SK-N-MC (cell line): ENCODE measurements around the gene KLHDC9.
"Not testable (repeated sequence)": the region's sequence is repeated elsewhere in the genome, so short reads cannot be mapped to it uniquely, and the experiment has no call there.

Source experiments
- DNase-seq: peaks from one replicate; pipeline ENCODE4 v3.0.0-alpha.2; 2011; ENCODE audit warnings: low read depth, low spot score
- H3K27ac ChIP-seq: fragments of 200-600 bp; sonication (generic); 2 replicates; pipeline ENCODE4 v1.5.1; 2016; ENCODE audit warnings: mixed run types
- H3K36me3 ChIP-seq: fragments of 200-600 bp; sonication (generic); 2 replicates; pipeline ENCODE4 v1.6.1; 2017; ENCODE audit warnings: antibody characterized with exemption, low read length, mixed read lengths; ENCODE audit not compliant: insufficient read depth
- H3K4me3 ChIP-seq: fragments of 200-600 bp; sonication (generic); 2 replicates; pipeline ENCODE4 v1.5.1; 2016
- H3K9ac ChIP-seq: fragments of 200-600 bp; sonication (generic); 2 replicates; pipeline ENCODE4 v1.8.0; 2017; ENCODE audit warnings: mixed run types, mixed read lengths; ENCODE audit not compliant: insufficient read length
- H3K9me3 ChIP-seq: fragments of 200-600 bp; sonication (generic); 2 replicates; pipeline ENCODE4 v1.6.1; 2017; ENCODE audit warnings: low read depth, mild to moderate bottlenecking, antibody characterized with exemption, low read length, moderate library complexity, mixed read lengths
- EZH2 ChIP-seq: fragments of 200-600 bp; sonication (generic); IDR thresholded peaks from one replicate; pipeline ENCODE4 v1.6.1; 2017; ENCODE audit warnings: antibody characterized with exemption
- FOXP2 ChIP-seq: optimal IDR thresholded peaks from 2 replicates; pipeline ENCODE3; 2011; ENCODE audit warnings: mild to moderate bottlenecking, moderate library complexity; ENCODE audit not compliant: insufficient read depth; ENCODE audit errors: extremely low read length, control extremely low read depth
- POLR2AphosphoS5 ChIP-seq: IDR thresholded peaks from 2 replicates; pipeline ENCODE4 v1.6.1; 2012; ENCODE audit warnings: mild to moderate bottlenecking, low read depth, low read length, borderline replicate concordance

KLHDC9 gene

DNA sequence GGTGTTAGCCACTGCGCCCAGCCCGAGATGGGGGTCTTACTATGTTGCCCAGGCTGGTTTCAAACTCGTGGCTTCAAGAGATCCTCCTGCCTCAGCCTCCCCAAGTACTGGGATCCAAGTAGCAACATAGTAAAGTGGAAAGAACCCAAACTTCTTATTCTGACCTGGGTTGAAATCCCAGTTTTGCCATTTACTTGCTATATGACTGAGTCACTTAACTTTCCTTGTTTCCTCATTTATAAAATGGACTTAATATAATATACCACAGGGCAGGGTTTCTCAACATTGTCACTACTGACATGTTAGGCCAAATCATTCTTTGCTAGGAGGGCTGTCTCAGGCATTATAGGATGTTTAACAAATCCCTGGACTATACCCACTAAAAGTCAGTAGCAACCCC lies 13.0 kb downstream of the KLHDC9 start:
- H3K4me3 ChIP-seq: no peak overlapping the region
- H3K9me3 ChIP-seq: no peaks in the 10 kb centered on the region
- no peak for TF ChIP-seq POLR2AphosphoS5
- no peak for TF ChIP-seq FOXP2
- TF ChIP-seq EZH2: no peak
- no peak for DNase-seq
- no peak overlapping the region for H3K27ac ChIP-seq
- peaks cover 24% of the 10 kb centered on the region for H3K36me3 ChIP-seq
- H3K9ac ChIP-seq: no peak overlapping the region

DNA sequence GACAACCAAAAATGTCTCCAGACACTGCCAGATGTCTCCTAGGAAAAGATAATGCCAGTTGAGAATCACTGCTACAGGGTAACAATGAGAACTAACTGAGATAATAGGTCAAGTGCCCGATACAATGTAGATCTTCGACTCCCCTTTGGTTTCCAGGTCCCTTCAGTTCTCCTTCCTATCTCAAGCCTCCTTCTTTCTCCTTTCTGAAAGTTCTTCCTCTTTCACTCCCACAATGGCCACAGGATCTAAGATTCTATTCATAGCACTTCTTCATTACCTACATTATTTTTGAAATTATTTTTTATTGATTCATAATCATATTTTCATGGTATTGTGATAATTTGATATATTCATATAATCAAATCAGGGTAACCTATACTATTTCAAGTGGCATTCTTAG lies 13.4 kb downstream of the KLHDC9 start:
- no peaks in the 10 kb centered on the region for H3K9me3 ChIP-seq
- H3K4me3 ChIP-seq: no peak overlapping the region
- H3K9ac ChIP-seq: no peak overlapping the region
- no peak for TF ChIP-seq EZH2
- H3K36me3 ChIP-seq: peaks cover 24% of the 10 kb centered on the region
- H3K27ac ChIP-seq: no peak overlapping the region
- DNase-seq: no peak

DNA sequence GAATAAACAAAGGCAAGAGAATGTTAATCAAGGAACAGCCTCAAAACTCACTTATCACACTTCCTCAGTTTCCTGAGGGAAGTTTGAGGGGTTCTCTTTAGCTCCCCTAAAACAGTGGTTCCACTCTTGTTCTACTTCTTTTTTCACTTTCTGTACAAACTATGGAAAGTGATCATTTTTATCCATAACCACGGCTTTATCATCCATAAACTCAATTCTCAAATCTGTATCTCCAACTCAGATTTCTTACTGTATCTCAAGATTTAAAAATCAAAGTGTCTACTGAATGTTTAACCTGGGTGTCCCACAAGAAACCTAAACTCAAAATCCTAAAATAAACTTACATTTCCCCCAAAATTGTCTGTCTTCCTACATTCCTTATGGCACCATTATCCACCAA lies 15.8 kb downstream of the KLHDC9 start:
- no peak overlapping the region for H3K9ac ChIP-seq
- no peaks in the 10 kb centered on the region for H3K9me3 ChIP-seq
- no peak overlapping the region for H3K27ac ChIP-seq
- TF ChIP-seq FOXP2: no peak
- peaks cover 20% of the 10 kb centered on the region for H3K36me3 ChIP-seq
- no peak overlapping the region for H3K4me3 ChIP-seq
- DNase-seq: no peak

GRCh38 chr1:161114556-161114955 lies 16.4 kb downstream of the KLHDC9 start:
- Histone ChIP-seq H3K4me3 (no peak overlapping the region), H3K9me3 (no peaks in the 10 kb centered on the region), H3K27ac (no peak overlapping the region), H3K36me3 (peaks cover 19% of the 10 kb centered on the region), H3K9ac (no peak overlapping the region)
- no peak for TF ChIP-seq FOXP2
- no peak for DNase-seq

DNA sequence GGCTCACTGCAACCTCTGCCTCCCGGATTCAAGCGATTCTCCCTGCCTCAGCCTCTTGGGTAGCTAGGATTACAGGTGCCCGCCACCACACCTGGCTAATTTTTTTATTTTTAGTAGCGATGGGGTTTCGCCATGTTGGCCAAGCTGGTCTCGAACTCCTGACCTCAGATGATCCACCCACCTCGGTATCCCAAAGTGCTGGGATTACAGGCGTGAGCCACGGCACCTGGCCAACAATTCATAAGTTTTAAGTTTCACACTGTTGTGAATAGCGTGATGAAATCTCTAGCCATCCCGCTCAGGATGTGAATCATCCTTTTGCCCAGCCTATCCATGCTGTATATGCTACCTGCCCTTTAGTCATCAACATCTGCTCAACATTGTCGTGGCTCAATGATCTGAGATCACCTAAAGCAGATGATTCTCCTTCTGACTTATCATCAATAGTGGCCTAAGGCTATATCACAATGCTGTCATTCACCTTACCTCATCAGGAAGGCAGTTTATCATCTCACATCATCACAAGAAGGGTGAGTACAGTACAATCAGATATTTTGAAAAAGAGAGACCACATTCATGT lies 17.1 kb downstream of the KLHDC9 start:
- DNase-seq: no peak
- Histone ChIP-seq H3K9me3 (no peaks in the 10 kb centered on the region), H3K9ac (no peak overlapping the region), H3K4me3 (no peak overlapping the region), H3K36me3 (peaks cover 26% of the 10 kb centered on the region), H3K27ac (no peak overlapping the region)
- TF ChIP-seq EZH2 (no peak), POLR2AphosphoS5 (no peak), FOXP2 (no peak)

DNA sequence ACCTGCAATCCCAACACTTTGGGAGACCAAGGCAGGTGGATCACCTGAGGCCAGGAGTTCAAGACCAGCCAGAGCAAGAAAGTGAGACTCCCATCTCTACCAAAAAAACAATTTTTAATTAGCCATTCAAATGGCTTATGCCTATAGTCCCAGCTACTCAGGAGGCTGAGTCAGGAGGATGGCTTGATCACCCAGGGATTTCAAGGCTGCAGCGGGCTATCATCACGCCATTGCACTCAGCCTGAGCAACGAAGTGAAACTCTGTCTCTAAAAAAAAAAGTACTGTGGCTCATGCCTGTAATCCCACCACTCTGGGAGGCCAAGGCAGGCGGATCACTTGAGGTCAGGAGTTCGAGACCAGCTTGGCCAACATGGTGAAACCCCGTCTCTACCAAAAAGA lies 17.8 kb downstream of the KLHDC9 start:
- DNase-seq: not testable (repeated sequence)

GRCh38 chr1:161117759-161118581 lies 19.8 kb downstream of the KLHDC9 start, which contains the start of the genes NIT1 and PFDN2:
Gene NIT1, plus strand, starts transcription at chr1:161118105. Its CDS starts 72 bp downstream, at chr1:161118177.
Gene PFDN2, minus strand, starts transcription at chr1:161118037. Its CDS starts 11 bp downstream, at chr1:161118026.
- Histone ChIP-seq H3K27ac (peak within 1 kb of the TSS; percentile 84), H3K36me3 (peaks cover 50% of the 10 kb centered on the region), H3K9me3 (no peaks in the 10 kb centered on the region), H3K4me3 (peak within 1 kb of the TSS; percentile 94), H3K9ac (peak within 1 kb of the TSS; percentile 90)
- TF ChIP-seq POLR2AphosphoS5: peak; percentile 94
- TF ChIP-seq FOXP2: peak; percentile 86
- no peak for TF ChIP-seq EZH2
- DNase-seq: no peak

More for the DNA sequence above, 17.8 kb downstream of the KLHDC9 start:
- H3K9ac ChIP-seq, H3K9me3 ChIP-seq, H3K4me3 ChIP-seq, H3K27ac ChIP-seq: not testable (repeated sequence)
- peaks cover 33% of the 10 kb centered on the region for H3K36me3 ChIP-seq

GRCh38 chr1:161119092-161119903 lies 21.1 kb downstream of the KLHDC9 start:
- Histone ChIP-seq H3K36me3 (peaks cover 55% of the 10 kb centered on the region), H3K9ac (peak overlapping the region; percentile 90), H3K9me3 (no peaks in the 10 kb centered on the region), H3K4me3 (peak overlapping the region; percentile 94), H3K27ac (0 out of 2 replicates have a peak overlapping the region, but pooled peaks have one; percentile 9)
- no peak for DNase-seq
- TF ChIP-seq EZH2 (no peak), POLR2AphosphoS5 (peak; percentile 5; the same call in 1 of the 2 replicates)

GRCh38 chr1:161121042-161121650 lies 23.0 kb downstream of the KLHDC9 start:
- peaks cover 63% of the 10 kb centered on the region for H3K36me3 ChIP-seq
- no peak overlapping the region for H3K9ac ChIP-seq
- H3K27ac ChIP-seq: no peak overlapping the region
- DNase-seq: no peak
- no peak overlapping the region for H3K4me3 ChIP-seq
- H3K9me3 ChIP-seq: no peaks in the 10 kb centered on the region
- TF ChIP-seq POLR2AphosphoS5: no peak
- no peak for TF ChIP-seq FOXP2
- no peak for TF ChIP-seq EZH2
